Measurements from ENCODE around the gene ZIK1.

- TF ChIP-seq CTCF (IDR thresholded peaks at IDR 0.05): no peak
- TF ChIP-seq POLR2A (IDR thresholded peaks at IDR 0.05): peak; percentile 19
- TF ChIP-seq POLR2AphosphoS5 (IDR thresholded peaks at IDR 0.05): peak; percentile 38 to 83 (median 66)
Measured at GRCh38 chr19:57559404-57560025, 24.4 kb upstream of the ZIK1 start, which contains the start of gene ZNF550.

All from breast epithelium (tissue), 3 donors.